Cardiac muscle cell (in vitro differentiated cells and primary cell): ENCODE measurements around the gene ZBTB39. TPM values are rescaled to one million over a fixed set of nuclear protein-coding genes. Genes with fewer than 3 reads are reported as not detected.

Experiments
- DNase-seq, 2 donors: peaks; one replicate each; pipeline versions ENCODE4 v3.0.0 to v3.0.0-alpha.2; 2010 to 2017; ENCODE audit warnings: low read depth in 1 of 2, low spot score in 1 of 2
- H3K27ac ChIP-seq: fragments of 200-600 bp; sonication (generic); 2 replicates; pipeline ENCODE4 v1.5.1; 2016
- H3K27me3 ChIP-seq: fragments of 200-600 bp; sonication (generic); 2 replicates; pipeline ENCODE4 v1.6.0; 2016; ENCODE audit warnings: control low read depth
- H3K36me3 ChIP-seq: fragments of 200-600 bp; sonication (generic); 2 replicates; pipeline ENCODE4 v1.5.1; 2016; ENCODE audit warnings: control low read depth
- H3K4me1 ChIP-seq: fragments of 200-600 bp; sonication (generic); 2 replicates; pipeline ENCODE4 v1.8.1; 2017; ENCODE audit warnings: low read depth, mild to moderate bottlenecking, mixed run types
- H3K4me3 ChIP-seq: fragments of 200-600 bp; sonication (generic); 2 replicates; pipeline ENCODE4 v1.5.1; 2016; ENCODE audit warnings: mild to moderate bottlenecking
- H3K9me3 ChIP-seq: fragments of 200-600 bp; sonication (generic); 2 replicates; pipeline ENCODE4 v1.5.1; 2017; ENCODE audit warnings: low read depth, mild to moderate bottlenecking, control low read depth
- polyA plus RNA-seq: library from polyadenylated mRNA; unstranded; fragments of >200 nt; fragmentation: Nextera tagmentation; extraction: Ambion mirVana; gene quantifications from 2 replicates; pipeline ENCODE4 v1.2.1, GENCODE V29; 2016
- total RNA-seq: library from RNA; depleted of rRNA; stranded (reverse); fragments of >200 nt; gene quantifications from 2 replicates; pipeline ENCODE4 v1.2.3, GENCODE V29; 2016
- TF ChIP-seq, protein P1 (sequence below): IDR thresholded peaks from 2 replicates; pipeline ENCODE4 v1.5.1; 2012; ENCODE audit warnings: low read depth, mild to moderate bottlenecking, low read length

The ZBTB39 gene
- total and polyA plus RNA-seq, 2 experiments from 2014 or later: 8.8 to 17.9 TPM

DNA sequence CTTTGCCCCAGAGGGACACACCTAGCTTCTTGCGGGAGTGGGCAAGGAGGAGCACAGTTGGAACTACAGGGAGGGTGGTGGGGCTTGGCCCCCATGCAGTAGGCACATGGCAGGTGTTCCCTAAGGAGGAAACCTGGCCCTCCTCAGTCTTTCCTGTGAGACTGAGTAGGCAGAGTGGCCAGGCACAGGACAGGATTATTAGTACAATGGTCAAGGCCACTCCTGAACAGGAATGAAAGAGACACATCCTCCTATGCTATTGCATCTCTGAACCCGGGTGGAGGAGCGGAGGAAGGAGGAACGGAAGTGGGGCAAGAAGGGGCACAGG lies 42.7 kb upstream of the ZBTB39 start:
- TF ChIP-seq, protein P1, sequence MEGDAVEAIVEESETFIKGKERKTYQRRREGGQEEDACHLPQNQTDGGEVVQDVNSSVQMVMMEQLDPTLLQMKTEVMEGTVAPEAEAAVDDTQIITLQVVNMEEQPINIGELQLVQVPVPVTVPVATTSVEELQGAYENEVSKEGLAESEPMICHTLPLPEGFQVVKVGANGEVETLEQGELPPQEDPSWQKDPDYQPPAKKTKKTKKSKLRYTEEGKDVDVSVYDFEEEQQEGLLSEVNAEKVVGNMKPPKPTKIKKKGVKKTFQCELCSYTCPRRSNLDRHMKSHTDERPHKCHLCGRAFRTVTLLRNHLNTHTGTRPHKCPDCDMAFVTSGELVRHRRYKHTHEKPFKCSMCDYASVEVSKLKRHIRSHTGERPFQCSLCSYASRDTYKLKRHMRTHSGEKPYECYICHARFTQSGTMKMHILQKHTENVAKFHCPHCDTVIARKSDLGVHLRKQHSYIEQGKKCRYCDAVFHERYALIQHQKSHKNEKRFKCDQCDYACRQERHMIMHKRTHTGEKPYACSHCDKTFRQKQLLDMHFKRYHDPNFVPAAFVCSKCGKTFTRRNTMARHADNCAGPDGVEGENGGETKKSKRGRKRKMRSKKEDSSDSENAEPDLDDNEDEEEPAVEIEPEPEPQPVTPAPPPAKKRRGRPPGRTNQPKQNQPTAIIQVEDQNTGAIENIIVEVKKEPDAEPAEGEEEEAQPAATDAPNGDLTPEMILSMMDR: no peak
- H3K4me1 ChIP-seq: no peaks in the 10 kb centered on the region
- H3K36me3 ChIP-seq: no peaks in the 10 kb centered on the region
- no peak overlapping the region for H3K27ac ChIP-seq
- H3K27me3 ChIP-seq: no peaks in the 10 kb centered on the region
- no peak for DNase-seq
- H3K4me3 ChIP-seq: no peak overlapping the region
- no peaks in the 10 kb centered on the region for H3K9me3 ChIP-seq

DNA sequence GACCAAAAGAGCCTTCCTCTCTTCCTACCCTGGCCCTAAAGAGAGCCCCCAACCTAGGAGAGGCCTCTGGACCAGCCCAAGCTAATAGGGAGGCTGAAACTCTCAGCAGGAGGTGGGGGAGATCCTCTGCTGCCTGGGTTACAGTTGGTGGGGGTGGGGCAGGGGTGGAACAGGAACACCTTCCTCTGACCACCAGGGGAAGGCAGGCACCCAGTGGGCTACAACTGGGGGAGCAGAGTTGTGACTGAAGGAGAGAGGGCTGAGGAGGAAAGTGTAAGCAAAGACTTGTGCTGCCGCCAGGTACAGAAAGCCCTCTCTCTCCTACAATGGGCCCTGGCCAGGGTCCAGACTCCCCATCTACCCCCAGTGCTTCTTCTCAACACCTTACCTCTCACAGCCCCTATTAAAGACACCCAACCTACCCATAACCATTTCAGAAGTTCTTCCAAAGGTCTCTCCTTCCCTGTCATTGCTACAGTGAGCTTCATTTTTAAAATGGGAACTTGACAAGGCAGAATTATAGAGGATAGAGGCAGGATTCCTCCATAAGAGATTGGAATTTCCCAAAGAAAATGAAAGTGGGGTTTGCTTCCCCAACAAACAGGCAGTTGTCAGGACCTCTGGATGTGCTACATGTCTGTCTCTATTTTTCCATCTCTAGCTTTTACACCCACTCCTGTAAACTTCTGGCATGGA lies 42.2 kb upstream of the ZBTB39 start:
- DNase-seq: no peak
- Histone ChIP-seq H3K4me3 (no peak overlapping the region), H3K4me1 (no peaks in the 10 kb centered on the region), H3K36me3 (no peaks in the 10 kb centered on the region), H3K27me3 (peaks cover 1% of the 10 kb centered on the region), H3K9me3 (no peaks in the 10 kb centered on the region), H3K27ac (no peak overlapping the region)
- TF ChIP-seq, protein P1: no peak

DNA sequence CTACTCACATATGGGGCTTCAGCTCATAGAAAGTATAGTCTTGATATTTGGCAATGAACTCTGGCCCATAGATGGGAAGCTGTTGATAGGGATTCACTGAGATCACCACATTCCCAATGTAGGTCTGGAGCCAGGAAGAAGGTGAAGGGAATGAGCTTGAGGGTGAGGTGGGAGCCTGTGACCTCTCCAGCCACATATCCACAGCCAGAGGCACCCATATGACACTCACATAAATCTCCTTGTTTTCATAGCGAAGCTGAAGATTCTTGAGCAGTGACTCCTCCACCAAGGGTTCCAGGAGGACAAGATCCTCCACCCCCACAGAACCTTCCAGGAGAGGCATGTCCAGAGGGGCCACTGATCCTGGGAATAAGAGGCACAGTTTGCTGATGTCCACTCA lies 41.6 kb upstream of the ZBTB39 start:
- H3K27ac ChIP-seq: no peak overlapping the region
- H3K36me3 ChIP-seq: no peaks in the 10 kb centered on the region
- no peak for DNase-seq
- H3K4me1 ChIP-seq: no peaks in the 10 kb centered on the region
- no peaks in the 10 kb centered on the region for H3K9me3 ChIP-seq
- TF ChIP-seq, protein P1: no peak
- H3K27me3 ChIP-seq: peaks cover 2% of the 10 kb centered on the region
- no peak overlapping the region for H3K4me3 ChIP-seq

DNA sequence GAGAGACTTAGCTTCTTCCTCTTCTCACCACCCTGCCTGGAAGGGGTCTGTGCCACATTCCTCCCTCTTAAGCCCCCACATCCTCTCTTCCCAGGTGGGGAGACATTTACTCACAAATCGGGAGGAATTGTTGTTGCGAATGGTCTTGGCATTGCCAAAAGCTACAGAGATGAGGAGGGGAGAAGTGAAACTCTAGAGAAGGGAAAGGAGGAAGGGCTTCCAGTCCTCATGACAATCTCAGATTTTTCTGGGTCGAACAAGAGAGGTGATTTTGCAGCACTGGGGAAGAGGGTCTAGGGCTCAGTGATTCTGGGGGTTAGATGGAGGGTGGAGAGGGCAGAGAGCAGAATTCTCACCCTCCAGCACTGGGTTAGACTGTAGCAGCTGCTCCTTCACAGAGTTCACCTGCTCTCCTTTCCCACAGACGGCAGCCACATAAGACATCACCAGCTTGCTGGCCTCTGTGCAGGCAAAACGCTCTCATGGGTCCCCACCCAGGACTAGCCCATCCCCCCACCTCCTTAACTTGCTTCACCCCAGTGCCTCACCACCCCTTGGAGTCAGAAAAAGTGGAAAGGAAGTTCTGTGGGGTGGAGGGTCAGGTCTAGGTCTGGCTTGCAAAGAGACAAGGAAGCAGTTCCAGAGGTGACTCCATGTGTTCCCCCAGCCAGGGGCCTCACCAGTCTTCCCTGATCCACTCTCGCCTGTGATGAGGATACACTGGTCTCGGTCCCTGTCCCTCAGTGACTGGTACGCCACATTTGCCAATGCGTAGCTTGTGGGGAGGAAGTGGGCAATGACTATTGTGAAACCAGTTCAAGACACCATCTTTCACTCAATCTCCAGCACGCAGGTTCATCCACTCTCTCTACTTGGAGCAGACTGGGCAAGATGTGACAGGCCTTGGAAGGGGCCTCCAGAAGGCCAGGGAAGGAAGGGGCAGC lies 40.9 kb upstream of the ZBTB39 start:
- no peak for DNase-seq
- TF ChIP-seq, protein P1: no peak
- peaks cover 2% of the 10 kb centered on the region for H3K27me3 ChIP-seq

GRCh38 chr12:57046086-57046791 lies 39.9 kb upstream of the ZBTB39 start:
- Histone ChIP-seq H3K27ac (no peak overlapping the region), H3K9me3 (no peaks in the 10 kb centered on the region), H3K27me3 (peaks cover 2% of the 10 kb centered on the region), H3K36me3 (no peaks in the 10 kb centered on the region), H3K4me1 (no peaks in the 10 kb centered on the region), H3K4me3 (no peak overlapping the region)
- no peak for DNase-seq
- TF ChIP-seq, protein P1: no peak

More for the DNA sequence above, 40.9 kb upstream of the ZBTB39 start:
- Histone ChIP-seq H3K27ac (no peak overlapping the region), H3K36me3 (no peaks in the 10 kb centered on the region), H3K4me3 (no peak overlapping the region), H3K4me1 (no peaks in the 10 kb centered on the region), H3K9me3 (no peaks in the 10 kb centered on the region)
